ENCODE results near the gene SORCS1.

DNA sequence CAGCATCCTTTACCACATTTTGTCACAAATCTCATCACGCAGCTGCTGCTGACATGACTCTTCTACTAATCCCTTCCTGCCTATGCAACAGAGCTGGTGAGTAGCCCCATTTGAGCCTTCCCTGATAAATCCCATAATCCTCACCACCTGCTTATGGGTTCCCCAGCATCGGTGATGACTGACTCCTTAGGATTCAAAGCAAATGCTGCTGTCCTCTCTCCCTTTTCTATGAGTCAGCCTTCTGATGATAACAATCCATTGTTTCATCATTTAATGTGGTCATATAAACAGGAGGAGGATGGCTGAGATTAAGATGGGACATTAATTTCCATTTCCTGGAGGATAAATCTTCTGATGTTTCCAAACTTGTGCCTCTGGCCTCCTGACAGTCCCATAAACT is 73.4 kb downstream of the SORCS1 start:
- no peak for TF ChIP-seq POLR2AphosphoS5 (IDR thresholded peaks at IDR 0.05; ENCODE audit: low read depth, low read length)
- TF ChIP-seq, protein P1, sequence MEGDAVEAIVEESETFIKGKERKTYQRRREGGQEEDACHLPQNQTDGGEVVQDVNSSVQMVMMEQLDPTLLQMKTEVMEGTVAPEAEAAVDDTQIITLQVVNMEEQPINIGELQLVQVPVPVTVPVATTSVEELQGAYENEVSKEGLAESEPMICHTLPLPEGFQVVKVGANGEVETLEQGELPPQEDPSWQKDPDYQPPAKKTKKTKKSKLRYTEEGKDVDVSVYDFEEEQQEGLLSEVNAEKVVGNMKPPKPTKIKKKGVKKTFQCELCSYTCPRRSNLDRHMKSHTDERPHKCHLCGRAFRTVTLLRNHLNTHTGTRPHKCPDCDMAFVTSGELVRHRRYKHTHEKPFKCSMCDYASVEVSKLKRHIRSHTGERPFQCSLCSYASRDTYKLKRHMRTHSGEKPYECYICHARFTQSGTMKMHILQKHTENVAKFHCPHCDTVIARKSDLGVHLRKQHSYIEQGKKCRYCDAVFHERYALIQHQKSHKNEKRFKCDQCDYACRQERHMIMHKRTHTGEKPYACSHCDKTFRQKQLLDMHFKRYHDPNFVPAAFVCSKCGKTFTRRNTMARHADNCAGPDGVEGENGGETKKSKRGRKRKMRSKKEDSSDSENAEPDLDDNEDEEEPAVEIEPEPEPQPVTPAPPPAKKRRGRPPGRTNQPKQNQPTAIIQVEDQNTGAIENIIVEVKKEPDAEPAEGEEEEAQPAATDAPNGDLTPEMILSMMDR (IDR thresholded peaks at IDR 0.05), result no peak
- TF ChIP-seq FOXM1 (IDR thresholded peaks at IDR 0.05; ENCODE audit: low read depth), result no peak
- no peak for TF ChIP-seq EZH2phosphoT487 (IDR thresholded peaks at IDR 0.05; ENCODE audit: borderline replicate concordance, low read depth)
- TF ChIP-seq TEAD4 (IDR thresholded peaks at IDR 0.05; ENCODE audit: borderline replicate concordance, insufficient read depth), result no peak
- TF ChIP-seq MEF2A (IDR thresholded peaks at IDR 0.05; ENCODE audit: borderline replicate concordance, low read depth), result no peak
